BJ (cell line): ENCODE measurements around the gene MYO1D. TPM values are rescaled to one million over a fixed set of nuclear protein-coding genes. Genes with fewer than 3 reads are reported as not detected.

Experiments
- CTCF ChIA-PET: fragments of 350-600 bp; formaldehyde crosslinking; extraction: SDS; loops from one replicate; lab custom pipeline; 2021; ENCODE audit warnings: antibody characterized with exemption, inconsistent platforms; lab: Yijun Ruan, JAX
- POLR2A ChIA-PET: fragments of 300-600 bp; sonication (Branson Sonifier 250); formaldehyde crosslinking; extraction: SDS; loops from one replicate; lab custom pipeline; 2021; ENCODE audit warnings: antibody characterized with exemption; lab: Charles Lee
- DNase-seq: peaks from one replicate; pipeline ENCODE4 v3.0.0-alpha.2; 2011; ENCODE audit warnings: low read depth
- H3K27me3 ChIP-seq: 2 replicates; pipeline ENCODE4 v1.6.0; 2011; ENCODE audit warnings: low read length; ENCODE audit not compliant: control insufficient read depth, insufficient read depth
- H3K36me3 ChIP-seq: 2 replicates; pipeline ENCODE4 v1.5.1; 2011; ENCODE audit warnings: low read length; ENCODE audit not compliant: control insufficient read depth, insufficient read depth
- H3K4me3 ChIP-seq: 2 replicates; pipeline ENCODE4 v1.5.1; 2011; ENCODE audit warnings: low read depth, mild to moderate bottlenecking, control low read depth, low read length
- polyA plus RNA-seq: library from polyadenylated mRNA; depleted of rRNA; stranded (reverse); fragments of >200 nt; gene quantifications from 2 replicates; pipeline ENCODE4 v1.2.3, GENCODE V29; 2011
- TF ChIP-seq, protein P1 (sequence below): IDR thresholded peaks from 2 replicates; pipeline ENCODE4 v1.5.1; 2011; ENCODE audit warnings: low read depth, mild to moderate bottlenecking, control low read depth, inconsistent platforms, low read length, moderate library complexity; ENCODE audit not compliant: insufficient read depth

MYO1D gene
- polyA plus RNA-seq, 1 experiment: 23.6 TPM

- Histone ChIP-seq H3K4me3 (no peak overlapping the region), H3K36me3 (no peaks in the 10 kb centered on the region), H3K27me3 (no peaks in the 10 kb centered on the region)
- TF ChIP-seq, protein P1, sequence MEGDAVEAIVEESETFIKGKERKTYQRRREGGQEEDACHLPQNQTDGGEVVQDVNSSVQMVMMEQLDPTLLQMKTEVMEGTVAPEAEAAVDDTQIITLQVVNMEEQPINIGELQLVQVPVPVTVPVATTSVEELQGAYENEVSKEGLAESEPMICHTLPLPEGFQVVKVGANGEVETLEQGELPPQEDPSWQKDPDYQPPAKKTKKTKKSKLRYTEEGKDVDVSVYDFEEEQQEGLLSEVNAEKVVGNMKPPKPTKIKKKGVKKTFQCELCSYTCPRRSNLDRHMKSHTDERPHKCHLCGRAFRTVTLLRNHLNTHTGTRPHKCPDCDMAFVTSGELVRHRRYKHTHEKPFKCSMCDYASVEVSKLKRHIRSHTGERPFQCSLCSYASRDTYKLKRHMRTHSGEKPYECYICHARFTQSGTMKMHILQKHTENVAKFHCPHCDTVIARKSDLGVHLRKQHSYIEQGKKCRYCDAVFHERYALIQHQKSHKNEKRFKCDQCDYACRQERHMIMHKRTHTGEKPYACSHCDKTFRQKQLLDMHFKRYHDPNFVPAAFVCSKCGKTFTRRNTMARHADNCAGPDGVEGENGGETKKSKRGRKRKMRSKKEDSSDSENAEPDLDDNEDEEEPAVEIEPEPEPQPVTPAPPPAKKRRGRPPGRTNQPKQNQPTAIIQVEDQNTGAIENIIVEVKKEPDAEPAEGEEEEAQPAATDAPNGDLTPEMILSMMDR: no peak
- POLR2A ChIA-PET: no interaction called here
- CTCF ChIA-PET: no interaction called here
- DNase-seq: no peak
These were observed 188.7 kb downstream of the MYO1D start for GRCh38 chr17:32688221-32688620.

- no peak for DNase-seq
- POLR2A ChIA-PET: no interaction called here
- H3K36me3 ChIP-seq: no peaks in the 10 kb centered on the region
- H3K4me3 ChIP-seq: no peak overlapping the region
- CTCF ChIA-PET: interaction anchor here (0.7 kb wide), 1 partner anchor 18 kb away, joined by 3 read pairs; no protein-coding TSS in a partner anchor
- TF ChIP-seq, protein P1: no peak
- H3K27me3 ChIP-seq: no peaks in the 10 kb centered on the region
These were observed 192.6 kb downstream of the MYO1D start for GRCh38 chr17:32684087-32684958.

GRCh38 chr17:32673964-32674363, 203.0 kb downstream of the MYO1D start:
- ChIA-PET POLR2A (no interaction called here), CTCF (interaction anchor here (0.7 to 2.2 kb wide), 5 partner anchors 15 to 81 kb away, joined by 3 to 6 read pairs (median 3); no protein-coding TSS in a partner anchor)
- no peak overlapping the region for H3K4me3 ChIP-seq
- H3K27me3 ChIP-seq: no peaks in the 10 kb centered on the region
- no peaks in the 10 kb centered on the region for H3K36me3 ChIP-seq
- TF ChIP-seq, protein P1: no peak
- DNase-seq: no peak

DNA sequence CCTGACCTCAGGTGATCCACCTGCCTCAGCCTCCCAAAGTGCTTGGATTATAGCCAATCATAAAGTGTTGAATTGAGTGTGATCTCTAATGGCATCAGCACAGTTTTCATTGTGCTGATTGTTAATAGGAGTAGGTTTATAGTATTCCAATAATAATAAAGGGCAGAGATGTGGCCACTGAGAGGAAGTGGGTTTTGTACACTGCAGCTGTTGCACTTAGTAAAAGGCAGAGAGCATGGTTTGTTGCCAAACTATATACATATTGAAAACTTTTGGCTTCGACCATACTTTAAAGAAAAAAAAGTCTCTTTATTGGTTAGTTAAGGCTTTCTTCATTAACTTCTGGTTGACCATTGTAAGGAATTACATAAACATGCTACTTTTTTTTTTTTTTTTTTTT, 204.2 kb downstream of the MYO1D start:
- no peaks in the 10 kb centered on the region for H3K27me3 ChIP-seq
- H3K36me3 ChIP-seq: no peaks in the 10 kb centered on the region
- no peak overlapping the region for H3K4me3 ChIP-seq
- POLR2A ChIA-PET: no interaction called here
- TF ChIP-seq, protein P1: no peak
- CTCF ChIA-PET: interaction anchor here (2.2 kb wide), 1 partner anchor 13 kb away, joined by 6 read pairs; no protein-coding TSS in a partner anchor
- no peak for DNase-seq

GRCh38 chr17:32671896-32672295, 205.0 kb downstream of the MYO1D start:
- TF ChIP-seq, protein P1: no peak
- Histone ChIP-seq H3K27me3 (no peaks in the 10 kb centered on the region), H3K36me3 (no peaks in the 10 kb centered on the region), H3K4me3 (no peak overlapping the region)
- ChIA-PET CTCF (no interaction called here), POLR2A (no interaction called here)
- no peak for DNase-seq
